ENCODE data around the gene OPRPN. TPM values are rescaled to one million over a fixed set of nuclear protein-coding genes. Genes with fewer than 3 reads are reported as not detected.

Gene OPRPN, protein sequence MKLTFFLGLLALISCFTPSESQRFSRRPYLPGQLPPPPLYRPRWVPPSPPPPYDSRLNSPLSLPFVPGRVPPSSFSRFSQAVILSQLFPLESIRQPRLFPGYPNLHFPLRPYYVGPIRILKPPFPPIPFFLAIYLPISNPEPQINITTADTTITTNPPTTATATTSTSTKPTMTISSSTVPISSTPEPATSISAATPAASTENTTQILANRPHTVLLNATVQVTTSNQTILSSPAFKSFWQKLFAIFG
- not detected for total RNA-seq (ENCODE audit: unreplicated experiment)
- long read RNA-seq: 0 reads

DNA sequence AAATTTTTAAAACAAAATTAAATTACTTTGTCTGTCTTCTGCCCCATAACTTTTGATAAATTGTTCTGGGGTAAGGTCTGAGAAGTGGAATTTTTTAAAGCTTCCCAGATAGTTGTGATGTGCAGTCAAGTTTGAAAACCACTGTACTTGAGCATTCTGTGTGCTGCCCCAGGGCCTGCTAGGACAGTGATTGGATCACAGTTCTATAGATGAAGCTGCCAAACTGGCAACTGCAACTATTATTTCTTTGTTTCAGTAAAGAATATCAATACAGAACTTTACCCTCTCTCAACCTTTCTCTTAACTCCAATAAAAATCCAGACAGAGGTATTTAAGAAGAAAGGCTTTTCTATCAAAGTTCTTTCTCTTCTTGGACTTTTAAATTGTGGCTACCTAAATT, at the start of gene OPRPN:
TSS of gene OPRPN (plus strand) at position 361 of the 400 bp plus-strand sequence. CDS start 1,346 bp downstream, outside the sequence.
- H3K4me3 Mint-ChIP-seq (ENCODE audit: unreplicated experiment): no peak within 1 kb of the TSS
- H3K27ac Mint-ChIP-seq (ENCODE audit: unreplicated experiment): no peak within 1 kb of the TSS
- H3K9me3 Mint-ChIP-seq (ENCODE audit: unreplicated experiment): no peaks in the 10 kb centered on the region
- no peak for TF ChIP-seq CTCF (IDR thresholded peaks at IDR 0.05; ENCODE audit: unreplicated experiment)
- no peaks in the 10 kb centered on the region for H3K4me1 Mint-ChIP-seq (ENCODE audit: unreplicated experiment)
- H3K27me3 Mint-ChIP-seq (ENCODE audit: unreplicated experiment): no peaks in the 10 kb centered on the region
- DNase-seq (ENCODE audit: low spot score): no peak
- H3K36me3 Mint-ChIP-seq (ENCODE audit: low read depth, unreplicated experiment): no peaks in the 10 kb centered on the region

- Mint-ChIP-seq H3K27ac (ENCODE audit: unreplicated experiment) (no peak overlapping the region), H3K4me3 (ENCODE audit: unreplicated experiment) (no peak overlapping the region), H3K4me1 (ENCODE audit: unreplicated experiment) (no peaks in the 10 kb centered on the region), H3K36me3 (ENCODE audit: low read depth, unreplicated experiment) (no peaks in the 10 kb centered on the region), H3K27me3 (ENCODE audit: unreplicated experiment) (no peaks in the 10 kb centered on the region), H3K9me3 (ENCODE audit: unreplicated experiment) (no peaks in the 10 kb centered on the region)
- DNase-seq (ENCODE audit: low spot score): no peak
- TF ChIP-seq CTCF (IDR thresholded peaks at IDR 0.05; ENCODE audit: unreplicated experiment): no peak
These were observed 41.6 kb upstream of the OPRPN start for GRCh38 chr4:70356185-70356584.

- Mint-ChIP-seq H3K4me3 (ENCODE audit: unreplicated experiment) (no peak overlapping the region), H3K36me3 (ENCODE audit: low read depth, unreplicated experiment) (no peaks in the 10 kb centered on the region), H3K27ac (ENCODE audit: unreplicated experiment) (peak overlapping the region; percentile 3), H3K4me1 (ENCODE audit: unreplicated experiment) (no peaks in the 10 kb centered on the region), H3K27me3 (ENCODE audit: unreplicated experiment) (no peaks in the 10 kb centered on the region), H3K9me3 (ENCODE audit: unreplicated experiment) (no peaks in the 10 kb centered on the region)
- DNase-seq (ENCODE audit: low spot score): no peak
- no peak for TF ChIP-seq CTCF (IDR thresholded peaks at IDR 0.05; ENCODE audit: unreplicated experiment)
These were observed 38.6 kb upstream of the OPRPN start for GRCh38 chr4:70359115-70359661.

DNA sequence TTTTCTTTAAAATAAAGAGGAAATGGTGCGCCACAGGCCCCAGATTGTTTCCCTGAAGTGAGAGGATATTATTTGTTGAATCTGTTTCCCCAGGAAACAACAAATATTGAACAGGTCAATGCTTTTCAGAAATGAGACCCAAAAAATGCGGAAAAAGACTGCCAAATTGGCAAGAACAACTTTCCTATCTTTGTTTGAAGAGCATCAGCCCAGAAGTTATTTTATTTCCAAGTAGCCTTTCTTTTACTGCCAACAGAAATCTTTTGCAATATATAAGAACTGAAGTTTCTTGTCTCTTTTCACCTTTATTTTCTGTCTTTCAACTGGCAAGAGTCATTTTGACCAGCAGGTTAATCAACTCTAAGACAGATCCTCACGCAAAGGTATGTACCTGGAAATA, 37.3 kb upstream of the OPRPN start, which contains the start of gene SMR3A:
TSS of gene SMR3A (plus strand) at position 301 of the 400 bp plus-strand sequence. CDS start 1,356 bp downstream, outside the sequence.
- TF ChIP-seq CTCF (IDR thresholded peaks at IDR 0.05; ENCODE audit: unreplicated experiment): no peak
- H3K4me1 Mint-ChIP-seq (ENCODE audit: unreplicated experiment): no peaks in the 10 kb centered on the region

GRCh38 chr4:70364002-70364401, 33.7 kb upstream of the OPRPN start:
- no peak for TF ChIP-seq CTCF (IDR thresholded peaks at IDR 0.05; ENCODE audit: unreplicated experiment)
- H3K9me3 Mint-ChIP-seq (ENCODE audit: unreplicated experiment): no peaks in the 10 kb centered on the region
- peaks cover 3% of the 10 kb centered on the region for H3K27me3 Mint-ChIP-seq (ENCODE audit: unreplicated experiment)

More for the DNA sequence above, 37.3 kb upstream of the OPRPN start, which contains the start of gene SMR3A:
- H3K27ac Mint-ChIP-seq (ENCODE audit: unreplicated experiment): peak within 1 kb of the TSS; percentile 57
- no peaks in the 10 kb centered on the region for H3K9me3 Mint-ChIP-seq (ENCODE audit: unreplicated experiment)
- H3K27me3 Mint-ChIP-seq (ENCODE audit: unreplicated experiment): no peaks in the 10 kb centered on the region
- H3K36me3 Mint-ChIP-seq (ENCODE audit: low read depth, unreplicated experiment): no peaks in the 10 kb centered on the region
- no peak within 1 kb of the TSS for H3K4me3 Mint-ChIP-seq (ENCODE audit: unreplicated experiment)
- DNase-seq (ENCODE audit: low spot score): no peak

More at GRCh38 chr4:70364002-70364401, 33.7 kb upstream of the OPRPN start:
- Mint-ChIP-seq H3K27ac (ENCODE audit: unreplicated experiment) (no peak overlapping the region), H3K4me3 (ENCODE audit: unreplicated experiment) (no peak overlapping the region), H3K36me3 (ENCODE audit: low read depth, unreplicated experiment) (no peaks in the 10 kb centered on the region), H3K4me1 (ENCODE audit: unreplicated experiment) (no peaks in the 10 kb centered on the region)
- DNase-seq (ENCODE audit: low spot score): no peak
